GM23338 (cell line): ENCODE data around the gene RDH12.

Experiments used
- CREB1 ChIP-seq: fragments of 250-450 bp; sonication (Bioruptor Pico); IDR thresholded peaks from 2 replicates; pipeline ENCODE4 v1.5.0; 2020; ENCODE audit warnings: low read depth, mild to moderate bottlenecking, moderate library complexity
- CTCF ChIP-seq, 2 experiments: fragments of 200-600 bp in 1 of 2; sonication (generic) in 1 of 2; conservative IDR thresholded peaks; 2 replicates each; pipeline versions ENCODE4 v1.5.1 to v1.6.1; 2016 to 2017; ENCODE audit warnings: antibody characterized with exemption in 2 of 2, low read depth in 2 of 2, mild to moderate bottlenecking in 2 of 2, moderate library complexity in 1 of 2
- ETS1 ChIP-seq: IDR thresholded peaks from 2 replicates; pipeline ENCODE4 v1.6.1; 2016; ENCODE audit warnings: antibody characterized with exemption
- EZH2 ChIP-seq: fragments of 200-600 bp; sonication (generic); IDR thresholded peaks from one replicate; pipeline ENCODE4 v1.8.0; 2017; ENCODE audit warnings: antibody characterized with exemption, mild to moderate bottlenecking, low read depth; ENCODE audit not compliant: unreplicated experiment
- EZH2phosphoT487 ChIP-seq: fragments of 200-600 bp; sonication (generic); IDR thresholded peaks from one replicate; pipeline ENCODE4 v1.8.1; 2018; ENCODE audit warnings: antibody characterized with exemption; ENCODE audit not compliant: unreplicated experiment
- JUNB ChIP-seq: IDR thresholded peaks from one replicate; pipeline ENCODE4 v1.6.1; 2016; ENCODE audit warnings: antibody characterized with exemption; ENCODE audit not compliant: unreplicated experiment
- NANOG ChIP-seq: IDR thresholded peaks from 2 replicates; pipeline ENCODE4 v1.6.1; 2016; ENCODE audit warnings: antibody characterized with exemption, borderline replicate concordance
- POLR2AphosphoS5 ChIP-seq: IDR thresholded peaks from 2 replicates; pipeline ENCODE4 v1.6.1; 2016; ENCODE audit warnings: antibody characterized with exemption, low read depth
- REST ChIP-seq: IDR thresholded peaks from one replicate; pipeline ENCODE4 v1.6.1; 2018; ENCODE audit warnings: antibody characterized with exemption; ENCODE audit not compliant: unreplicated experiment
- STAT1 ChIP-seq: IDR thresholded peaks from one replicate; pipeline ENCODE4 v1.6.1; 2016; ENCODE audit warnings: antibody characterized with exemption; ENCODE audit not compliant: unreplicated experiment
- ZNF114 ChIP-seq: fragments of 250-450 bp; sonication (Bioruptor Pico); IDR thresholded peaks from 2 replicates; pipeline ENCODE4 v1.5.0; 2020; ENCODE audit warnings: mild to moderate bottlenecking, moderate library complexity
- ZNF331 ChIP-seq: fragments of 250-450 bp; sonication (Bioruptor Pico); IDR thresholded peaks from 2 replicates; pipeline ENCODE4 v1.5.0; 2020; ENCODE audit warnings: low read depth, mild to moderate bottlenecking, moderate library complexity
- ZNF462 ChIP-seq: fragments of 250-450 bp; sonication (Bioruptor Pico); IDR thresholded peaks from 2 replicates; pipeline ENCODE4 v1.5.0; 2020; ENCODE audit warnings: mild to moderate bottlenecking, moderate library complexity

- TF ChIP-seq CTCF (conservative IDR thresholded peaks at IDR 0.05; ENCODE audit: low read depth in 2 of 2) (peak; percentile 65 to 77), EZH2 (no peak), POLR2AphosphoS5 (no peak), REST (no peak), EZH2phosphoT487 (no peak), CREB1 (CRISPR knock-in tag) (no peak), ZNF331 (CRISPR knock-in tag) (no peak), STAT1 (no peak), ETS1 (no peak), JUNB (no peak), ZNF462 (no peak), ZNF114 (CRISPR knock-in tag) (no peak), NANOG (no peak)
Observed at GRCh38 chr14:67666750-67667449, 34.8 kb upstream of the RDH12 start.
